ENCODE measurements around the gene GRIN2A.

The GRIN2A gene

DNA sequence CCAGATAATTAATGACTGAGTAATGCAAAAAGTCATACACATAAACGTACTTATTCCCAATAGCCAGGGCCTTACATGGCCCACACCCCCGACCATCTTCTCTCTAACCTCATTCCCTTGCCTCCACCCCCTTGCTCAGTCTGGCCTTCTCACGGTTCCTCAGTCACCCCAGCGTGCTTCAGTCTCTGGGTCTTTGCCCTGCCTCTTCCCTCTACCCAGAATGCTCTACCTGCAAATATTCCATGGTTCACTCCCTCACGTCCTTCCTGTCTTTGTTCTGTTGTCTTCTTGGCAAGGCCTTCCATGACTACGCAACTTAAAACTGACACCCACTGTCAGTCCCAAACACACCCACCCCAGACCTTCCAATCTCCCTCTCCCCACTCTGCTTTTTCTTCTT, 468.3 kb downstream of the GRIN2A start:
- DNase-seq (ENCODE audit: low spot score): no peak
- TF ChIP-seq, protein P1, sequence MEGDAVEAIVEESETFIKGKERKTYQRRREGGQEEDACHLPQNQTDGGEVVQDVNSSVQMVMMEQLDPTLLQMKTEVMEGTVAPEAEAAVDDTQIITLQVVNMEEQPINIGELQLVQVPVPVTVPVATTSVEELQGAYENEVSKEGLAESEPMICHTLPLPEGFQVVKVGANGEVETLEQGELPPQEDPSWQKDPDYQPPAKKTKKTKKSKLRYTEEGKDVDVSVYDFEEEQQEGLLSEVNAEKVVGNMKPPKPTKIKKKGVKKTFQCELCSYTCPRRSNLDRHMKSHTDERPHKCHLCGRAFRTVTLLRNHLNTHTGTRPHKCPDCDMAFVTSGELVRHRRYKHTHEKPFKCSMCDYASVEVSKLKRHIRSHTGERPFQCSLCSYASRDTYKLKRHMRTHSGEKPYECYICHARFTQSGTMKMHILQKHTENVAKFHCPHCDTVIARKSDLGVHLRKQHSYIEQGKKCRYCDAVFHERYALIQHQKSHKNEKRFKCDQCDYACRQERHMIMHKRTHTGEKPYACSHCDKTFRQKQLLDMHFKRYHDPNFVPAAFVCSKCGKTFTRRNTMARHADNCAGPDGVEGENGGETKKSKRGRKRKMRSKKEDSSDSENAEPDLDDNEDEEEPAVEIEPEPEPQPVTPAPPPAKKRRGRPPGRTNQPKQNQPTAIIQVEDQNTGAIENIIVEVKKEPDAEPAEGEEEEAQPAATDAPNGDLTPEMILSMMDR (IDR thresholded peaks at IDR 0.05; ENCODE audit: extremely low read depth, missing control alignments): no peak

DNA sequence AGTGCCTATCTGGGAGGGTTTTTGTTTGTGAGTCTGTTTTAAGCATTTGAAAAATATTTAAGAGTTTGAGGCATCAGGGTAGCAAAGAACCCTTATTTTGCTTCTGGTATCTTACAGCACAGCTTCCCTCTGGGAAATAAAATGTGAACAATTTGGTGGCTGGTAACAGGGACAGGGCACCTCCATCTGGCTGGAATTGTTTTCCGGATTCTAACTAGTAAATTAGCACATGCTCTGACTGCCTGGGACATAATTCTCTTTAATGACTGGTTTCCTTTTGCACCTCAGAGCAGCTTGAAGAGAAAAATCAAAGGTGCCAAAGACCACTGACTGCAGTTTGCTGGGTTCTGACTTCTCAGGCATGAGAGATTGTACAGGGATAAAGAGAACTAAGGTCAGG, 469.1 kb downstream of the GRIN2A start:
- TF ChIP-seq, protein P1 (IDR thresholded peaks at IDR 0.05; ENCODE audit: extremely low read depth, missing control alignments): no peak
- no peak for DNase-seq (ENCODE audit: low spot score)

DNA sequence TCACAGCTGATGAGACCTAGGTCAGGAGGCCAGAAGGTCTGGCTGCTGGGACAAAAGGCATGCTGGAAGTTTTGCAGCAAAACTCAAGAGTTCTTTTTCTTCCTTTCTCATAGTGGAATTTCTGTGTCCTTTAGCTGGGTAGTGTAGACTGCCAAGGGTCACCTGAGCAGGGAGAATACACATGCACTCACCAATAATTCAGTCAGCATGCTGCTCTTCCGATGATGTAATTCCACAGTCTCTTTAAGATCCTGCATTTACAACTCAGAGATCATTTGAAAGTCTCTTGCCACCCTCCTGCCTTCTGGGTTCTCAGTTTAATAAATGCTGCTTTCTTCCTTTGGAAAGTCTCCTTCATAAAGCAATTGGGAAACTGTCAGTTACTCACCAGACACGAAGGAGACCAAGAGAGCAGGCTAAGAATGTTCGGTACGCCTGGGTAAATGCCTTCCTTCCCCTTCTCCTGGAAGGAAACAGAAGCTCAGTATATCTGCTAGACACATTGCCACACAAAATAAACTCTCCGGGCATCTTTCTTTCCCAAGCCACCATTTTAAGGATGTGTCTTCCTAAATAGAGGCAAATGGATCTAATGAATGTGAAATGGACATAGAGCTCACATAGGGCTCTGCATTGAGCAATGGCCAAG, 473.1 kb downstream of the GRIN2A start:
- DNase-seq (ENCODE audit: low spot score): no peak
- TF ChIP-seq, protein P1 (IDR thresholded peaks at IDR 0.05; ENCODE audit: extremely low read depth, missing control alignments): no peak

DNA sequence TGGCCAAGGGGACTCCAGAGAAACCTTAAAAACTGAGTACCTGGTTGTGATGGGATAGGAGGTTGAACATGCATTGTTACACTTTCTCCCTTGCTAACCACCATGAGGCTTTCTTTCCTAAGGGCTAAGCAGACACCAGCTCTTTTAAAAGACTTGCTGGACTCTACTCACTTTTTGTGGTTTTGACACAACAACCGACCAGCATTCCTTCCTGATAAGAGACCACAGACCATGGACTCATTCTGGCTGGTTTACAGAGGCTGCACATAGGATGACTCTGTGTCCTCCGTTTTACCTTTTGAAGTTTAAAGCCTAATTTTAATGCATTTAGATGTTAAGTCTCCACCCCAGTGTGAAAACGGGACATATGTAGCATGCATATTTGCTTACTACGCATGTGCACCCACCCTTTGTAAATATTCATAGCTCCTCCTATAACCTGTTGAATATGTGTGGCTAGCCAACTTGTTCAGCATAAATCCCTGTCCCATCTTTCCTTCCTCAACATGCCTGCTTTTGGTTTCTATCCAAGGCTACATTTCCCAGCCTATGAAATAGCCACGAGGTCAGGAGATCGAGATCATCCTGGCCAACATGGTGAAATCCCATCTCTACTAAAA, 475.9 kb downstream of the GRIN2A start:
- TF ChIP-seq, protein P1 (IDR thresholded peaks at IDR 0.05; ENCODE audit: extremely low read depth, missing control alignments): no peak
- DNase-seq (ENCODE audit: low spot score): no peak

DNA sequence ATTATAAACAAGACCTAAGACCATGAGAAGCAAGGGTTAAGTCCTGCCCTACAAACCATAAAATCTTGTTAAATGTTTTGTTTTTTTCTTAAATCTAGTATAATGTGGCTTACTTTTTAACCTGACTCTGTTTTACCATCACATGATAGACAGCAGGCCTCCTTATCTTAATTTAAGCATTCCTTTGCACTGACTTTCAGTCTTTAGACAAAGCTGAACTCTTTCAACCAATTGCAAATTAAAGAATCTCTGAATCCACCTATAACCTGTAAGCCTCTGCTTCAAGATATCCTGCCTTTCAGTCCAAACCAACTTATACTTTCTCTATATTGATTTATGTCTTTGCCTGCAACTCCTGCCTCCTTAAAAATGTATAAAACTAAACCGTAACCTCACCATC, 478.5 kb downstream of the GRIN2A start:
- TF ChIP-seq, protein P1 (IDR thresholded peaks at IDR 0.05; ENCODE audit: extremely low read depth, missing control alignments): no peak
- DNase-seq (ENCODE audit: low spot score): no peak

All from GM20000 (cell line).